Calu3 (cell line): ENCODE measurements around the gene RNASE8. TPM values are rescaled to one million over a fixed set of nuclear protein-coding genes. Genes with fewer than 3 reads are reported as not detected.
A peak's percentile ranks its signal among the peaks of the same experiment; 100 is the strongest.

Experiments used
- BruUV-seq: library from RNA; stranded (reverse); fragments of 400-500 nt; replicated peaks from 2 replicates; lab custom pipeline; 2021; lab: Mats Ljungman, UMichigan
- CTCF ChIA-PET: fragments of 300-600 bp; sonication (Branson Sonifier 250); formaldehyde crosslinking; loops from one replicate; lab custom pipeline; 2022; ENCODE audit warnings: antibody characterized with exemption; lab: Charles Lee
- DNase-seq: peaks from one replicate; pipeline ENCODE4 v3.0.0; 2022
- H3K27ac Mint-ChIP-seq: one replicate; pipeline ENCODE4 v1.8.0; 2022; ENCODE audit warnings: mixed read lengths; ENCODE audit not compliant: unreplicated experiment
- H3K27me3 Mint-ChIP-seq: one replicate; pipeline ENCODE4 v1.8.0; 2022; ENCODE audit warnings: mixed read lengths; ENCODE audit not compliant: unreplicated experiment
- H3K36me3 Mint-ChIP-seq: one replicate; pipeline ENCODE4 v1.8.0; 2022; ENCODE audit warnings: mild to moderate bottlenecking, moderate library complexity, mixed read lengths; ENCODE audit not compliant: insufficient read depth, unreplicated experiment
- H3K4me1 Mint-ChIP-seq: one replicate; pipeline ENCODE4 v1.8.0; 2022; ENCODE audit warnings: mild to moderate bottlenecking, low read depth, mixed read lengths; ENCODE audit not compliant: unreplicated experiment
- H3K4me3 Mint-ChIP-seq: one replicate; pipeline ENCODE4 v1.8.0; 2022; ENCODE audit warnings: mild to moderate bottlenecking, low read depth, moderate library complexity, mixed read lengths; ENCODE audit not compliant: unreplicated experiment
- H3K9me3 Mint-ChIP-seq: one replicate; pipeline ENCODE4 v1.8.0; 2022; ENCODE audit warnings: low read depth, mixed read lengths; ENCODE audit not compliant: unreplicated experiment
- intact Hi-C: fragments of 100-400 bp; cut with micrococcal nuclease; formaldehyde crosslinking; loops from one replicate; pipeline ENCODE4 v1.10.0; 2022; ENCODE audit not compliant: unreplicated experiment
- total RNA-seq: library from RNA; stranded (reverse); gene quantifications from 2 replicates; pipeline ENCODE4 v1.2.3, GENCODE V29; 2022
- TF ChIP-seq, protein P1 (sequence below): fragments of 200-600 bp; IDR thresholded peaks from one replicate; pipeline ENCODE4 v1.8.0; 2022; ENCODE audit warnings: antibody characterized with exemption; ENCODE audit not compliant: unreplicated experiment

Gene RNASE8
- total RNA-seq, 1 experiment from 2014 or later: not detected

DNA sequence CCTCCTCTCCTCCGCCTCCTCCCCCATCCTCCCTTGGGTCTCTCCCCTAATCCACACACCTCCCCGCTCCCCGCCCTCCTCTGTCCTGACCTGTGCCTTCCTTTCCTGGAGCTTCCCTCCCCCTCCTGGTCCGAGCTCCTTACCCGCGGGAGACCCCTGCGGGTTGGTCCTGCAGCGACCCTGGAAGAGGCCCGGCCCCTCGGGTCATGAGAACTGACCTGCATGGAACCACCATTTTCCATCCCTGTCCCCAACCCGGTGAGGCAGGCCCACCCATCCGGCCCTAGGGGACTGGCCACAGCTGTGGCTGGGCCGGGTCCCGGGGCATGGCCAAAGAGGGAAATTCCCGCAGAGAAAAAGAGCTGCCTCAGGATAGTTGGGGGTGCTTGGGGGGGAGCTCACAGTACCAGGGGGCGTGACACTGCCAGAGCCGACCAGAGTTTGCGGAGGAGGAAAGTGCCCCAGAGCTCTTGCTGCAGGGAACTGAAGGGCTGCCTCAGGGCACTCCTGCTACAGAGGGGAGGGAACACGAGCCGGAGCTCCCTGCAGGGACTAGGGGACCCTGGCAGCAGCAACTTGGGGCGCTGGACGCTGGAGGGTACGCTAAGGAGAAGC lies 13.1 kb downstream of the RNASE8 start:
- BruUV-seq: TSS peak; percentile 54
- CTCF ChIA-PET: interaction anchor here (0.6 to 2.7 kb wide), 11 partner anchors 19 to 72 kb away, joined by 3 to 36 read pairs (median 4); partner anchors contain the start of genes NDRG2 and SLC39A2
- TF ChIP-seq, protein P1, sequence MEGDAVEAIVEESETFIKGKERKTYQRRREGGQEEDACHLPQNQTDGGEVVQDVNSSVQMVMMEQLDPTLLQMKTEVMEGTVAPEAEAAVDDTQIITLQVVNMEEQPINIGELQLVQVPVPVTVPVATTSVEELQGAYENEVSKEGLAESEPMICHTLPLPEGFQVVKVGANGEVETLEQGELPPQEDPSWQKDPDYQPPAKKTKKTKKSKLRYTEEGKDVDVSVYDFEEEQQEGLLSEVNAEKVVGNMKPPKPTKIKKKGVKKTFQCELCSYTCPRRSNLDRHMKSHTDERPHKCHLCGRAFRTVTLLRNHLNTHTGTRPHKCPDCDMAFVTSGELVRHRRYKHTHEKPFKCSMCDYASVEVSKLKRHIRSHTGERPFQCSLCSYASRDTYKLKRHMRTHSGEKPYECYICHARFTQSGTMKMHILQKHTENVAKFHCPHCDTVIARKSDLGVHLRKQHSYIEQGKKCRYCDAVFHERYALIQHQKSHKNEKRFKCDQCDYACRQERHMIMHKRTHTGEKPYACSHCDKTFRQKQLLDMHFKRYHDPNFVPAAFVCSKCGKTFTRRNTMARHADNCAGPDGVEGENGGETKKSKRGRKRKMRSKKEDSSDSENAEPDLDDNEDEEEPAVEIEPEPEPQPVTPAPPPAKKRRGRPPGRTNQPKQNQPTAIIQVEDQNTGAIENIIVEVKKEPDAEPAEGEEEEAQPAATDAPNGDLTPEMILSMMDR: no peak
- Mint-ChIP-seq H3K4me1 (peaks cover 8% of the 10 kb centered on the region), H3K9me3 (no peaks in the 10 kb centered on the region), H3K27me3 (peaks cover 41% of the 10 kb centered on the region), H3K4me3 (peak overlapping the region; percentile 97), H3K27ac (no peak overlapping the region), H3K36me3 (peaks cover 26% of the 10 kb centered on the region)
- intact Hi-C loops: no loop called here
- peak; percentile 37 for DNase-seq

DNA sequence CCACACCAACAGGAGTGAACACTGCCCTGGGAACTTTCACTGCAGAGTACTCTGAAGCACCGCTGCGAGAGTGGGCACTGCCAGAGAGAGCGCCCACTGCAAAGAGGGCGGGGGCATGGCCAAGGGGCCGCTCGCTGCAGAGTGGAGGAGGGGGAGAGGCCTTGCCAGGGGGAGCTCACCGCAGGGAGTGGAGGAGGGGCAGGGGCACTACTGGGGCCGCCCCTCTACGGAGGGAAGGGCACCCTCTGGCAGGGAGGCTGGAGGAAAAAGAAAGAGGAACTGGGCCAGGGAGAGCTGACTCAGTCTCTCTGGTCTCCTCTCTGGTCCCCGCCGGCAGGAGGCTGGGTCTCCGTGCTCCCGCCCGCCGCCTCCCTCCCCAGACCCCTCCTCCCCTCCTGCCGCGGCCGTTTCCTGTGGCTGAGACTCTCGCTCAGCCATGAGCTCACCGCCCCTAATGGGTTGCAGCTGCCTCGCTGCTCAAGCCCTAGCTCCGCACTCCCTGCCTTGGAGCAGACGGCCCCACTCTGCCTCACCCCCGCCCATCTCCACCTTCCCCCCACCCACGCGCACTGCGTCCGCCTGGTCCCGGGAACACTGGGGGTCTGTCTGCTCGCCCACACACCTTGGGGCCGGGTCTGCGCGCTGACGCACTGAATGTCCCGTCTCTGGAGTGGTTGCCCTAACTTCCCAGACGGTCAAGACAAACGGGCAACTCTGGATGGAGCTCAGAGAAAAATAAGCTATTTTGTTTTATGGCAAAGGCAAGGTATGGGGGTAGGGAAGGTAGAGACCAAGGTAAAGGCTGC lies 13.8 kb downstream of the RNASE8 start:
- no TSS peak for BruUV-seq
- intact Hi-C loops: no loop called here
- CTCF ChIA-PET: interaction anchor here (0.6 to 2.7 kb wide), 16 partner anchors 10 to 409 kb away, joined by 3 to 36 read pairs (median 5); partner anchors contain the start of genes NDRG2, SLC39A2 and ZNF219

DNA sequence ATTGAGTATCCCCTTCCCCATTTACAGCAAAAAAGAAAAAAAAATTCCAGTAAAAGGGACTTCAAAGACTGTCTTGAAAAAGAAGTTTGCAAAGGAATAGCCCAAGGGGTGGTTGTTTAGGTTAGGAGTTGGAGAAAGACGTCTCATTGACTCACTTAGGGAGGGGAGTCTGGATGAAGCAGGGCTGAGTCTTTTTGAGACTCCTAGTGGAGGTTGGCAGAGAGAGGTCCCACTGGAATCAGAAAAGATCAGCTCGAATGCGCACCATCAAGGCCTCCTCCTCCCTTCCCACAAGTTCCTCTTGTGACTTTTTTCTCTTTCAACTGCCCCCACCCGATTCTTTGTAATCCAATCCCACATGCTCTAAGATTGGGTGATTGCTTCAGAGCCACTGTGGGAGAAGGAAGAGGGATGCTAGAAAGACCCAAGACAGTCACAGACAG lies 14.4 kb downstream of the RNASE8 start:
- BruUV-seq: no TSS peak
- Mint-ChIP-seq H3K4me1 (peaks cover 8% of the 10 kb centered on the region), H3K36me3 (peaks cover 33% of the 10 kb centered on the region), H3K9me3 (no peaks in the 10 kb centered on the region), H3K27ac (peak overlapping the region; percentile 35), H3K4me3 (peak overlapping the region; percentile 97), H3K27me3 (peaks cover 28% of the 10 kb centered on the region)
- CTCF ChIA-PET: interaction anchor here (0.6 to 2.7 kb wide), 10 partner anchors 10 to 410 kb away, joined by 3 to 36 read pairs (median 6); partner anchors contain the start of genes NDRG2 and SLC39A2
- TF ChIP-seq, protein P1: no peak
- intact Hi-C loops: no loop called here
- DNase-seq: no peak

More for the DNA sequence above, 13.8 kb downstream of the RNASE8 start:
- peaks cover 8% of the 10 kb centered on the region for H3K4me1 Mint-ChIP-seq
- H3K4me3 Mint-ChIP-seq: peak overlapping the region; percentile 97
- DNase-seq: peak; percentile 58
- H3K27ac Mint-ChIP-seq: peak overlapping the region; percentile 35
- no peaks in the 10 kb centered on the region for H3K9me3 Mint-ChIP-seq
- H3K27me3 Mint-ChIP-seq: peaks cover 34% of the 10 kb centered on the region
- TF ChIP-seq, protein P1: no peak
- H3K36me3 Mint-ChIP-seq: peaks cover 30% of the 10 kb centered on the region

DNA sequence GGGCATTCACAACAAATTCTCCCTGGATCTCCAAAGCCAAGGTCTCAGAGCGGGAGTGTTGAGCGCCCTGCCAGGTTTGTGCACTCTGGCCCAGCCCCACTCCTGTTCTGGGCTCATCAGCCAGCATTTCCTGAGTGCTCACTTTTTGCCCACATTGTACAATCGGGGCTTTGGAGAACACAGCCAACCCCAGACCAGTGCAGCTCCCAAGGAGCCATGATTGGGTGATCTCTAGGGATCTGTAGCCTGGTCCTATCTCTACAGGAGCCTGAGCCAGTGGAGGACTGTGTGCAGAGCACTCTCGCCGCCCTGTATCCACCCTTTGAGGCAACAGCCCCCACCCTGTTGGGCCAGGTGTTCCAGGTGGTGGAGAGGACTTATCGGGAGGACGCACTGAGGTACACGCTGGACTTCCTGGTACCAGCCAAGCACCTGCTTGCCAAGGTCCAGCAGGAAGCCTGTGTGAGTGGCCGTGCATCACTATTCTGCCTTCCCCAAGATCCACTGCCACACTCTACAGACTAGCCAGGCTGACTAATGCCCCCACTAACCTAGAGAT lies 15.2 kb downstream of the RNASE8 start:
- TF ChIP-seq, protein P1: no peak
- H3K27me3 Mint-ChIP-seq: peaks cover 20% of the 10 kb centered on the region
- no peak overlapping the region for H3K4me3 Mint-ChIP-seq
- H3K4me1 Mint-ChIP-seq: peaks cover 8% of the 10 kb centered on the region
- no peak overlapping the region for H3K27ac Mint-ChIP-seq
- CTCF ChIA-PET: no interaction called here
- H3K36me3 Mint-ChIP-seq: peaks cover 33% of the 10 kb centered on the region
- intact Hi-C loops: no loop called here
- BruUV-seq: no TSS peak
- DNase-seq: no peak
- H3K9me3 Mint-ChIP-seq: no peaks in the 10 kb centered on the region
